K562 (cell line): ENCODE data around the gene ZNF609. TPM values are rescaled to one million over a fixed set of nuclear protein-coding genes. Genes with fewer than 3 reads are reported as not detected.

Experiments
- ATAC-seq: fragments of 200-7000 bp; cut with Tn5 transposase; 3 replicates; pipeline ENCODE4 v1.9.1; 2020; ENCODE audit warnings: moderate library complexity
- BruUV-seq: library from RNA; stranded (reverse); fragments of 400-500 nt; replicated peaks from 2 replicates; lab custom pipeline; 2021; lab: Mats Ljungman, UMichigan
- CTCF ChIA-PET: fragments of 300-600 bp; formaldehyde crosslinking; extraction: SDS; loops from one replicate; lab custom pipeline; 2021; ENCODE audit warnings: low intra/inter-chr PET ratio; lab: Yijun Ruan, JAX
- POLR2A ChIA-PET: fragments of 300-600, 350-650 bp; sonication (Branson Sonifier 250); formaldehyde crosslinking; extraction: SDS; loops from one replicate; lab custom pipeline; 2021; ENCODE audit warnings: antibody characterized with exemption, inconsistent platforms; lab: Yijun Ruan, JAX
- DNase-seq, 4 experiments: peaks; one replicate each; pipeline versions ENCODE4 v3.0.0 to v3.0.0-alpha.2; 2011 to 2018; ENCODE audit warnings: low spot score in 3 of 4, mixed read lengths in 3 of 4; ENCODE audit errors: extremely low read depth in 1 of 4
- FAIRE-seq: peaks from 2 replicates; lab custom pipeline; 2011; peaks lifted over from hg19 to GRCh38; lab: Jason Lieb, UNC
- H2AFZ ChIP-seq: 2 replicates; pipeline ENCODE4 v1.6.0; 2011; ENCODE audit warnings: low read depth, low read length, control low read depth, inconsistent platforms
- H3K27ac ChIP-seq: fragments of 200-600 bp; 3 replicates; pipeline ENCODE4 v1.8.0; 2011; ENCODE audit warnings: low read depth, mild to moderate bottlenecking, control low read depth, inconsistent platforms, low read length, moderate library complexity, mixed read lengths; ENCODE audit errors: extremely low read depth
- H3K27me3 ChIP-seq, 2 experiments: fragments of 300-600 bp in 1 of 2; 2 replicates in 1 of 2; 3 replicates in 1 of 2; pipeline versions ENCODE4 v1.6.0 to v1.8.0; 2011; ENCODE audit warnings: inconsistent platforms in 2 of 2, low read length in 2 of 2, mild to moderate bottlenecking in 1 of 2, mixed read lengths in 1 of 2, moderate library complexity in 1 of 2; ENCODE audit not compliant: control insufficient read depth in 2 of 2, insufficient read depth in 2 of 2
- H3K36me3 ChIP-seq: fragments of 300-600 bp; 3 replicates; pipeline ENCODE4 v1.8.0; 2011; ENCODE audit warnings: mild to moderate bottlenecking, low read length, inconsistent platforms; ENCODE audit not compliant: control insufficient read depth, insufficient read depth
- H3K4me1 ChIP-seq, 2 experiments: fragments of 200-600 bp in 1 of 2; replicated peaks in 1 of 2; 2 replicates in 1 of 2; 3 replicates in 1 of 2; pipeline versions ENCODE4 v1.5.1 to v1.8.0; 2011; ENCODE audit warnings: inconsistent platforms in 2 of 2, low read length in 2 of 2, mild to moderate bottlenecking in 1 of 2, mixed read lengths in 1 of 2, moderate library complexity in 1 of 2; ENCODE audit not compliant: control insufficient read depth in 2 of 2, insufficient read depth in 2 of 2
- H3K4me2 ChIP-seq: 2 replicates; pipeline ENCODE4 v1.6.1; 2011; ENCODE audit warnings: low read length, control low read depth, inconsistent platforms, mixed read lengths; ENCODE audit not compliant: insufficient read depth
- H3K4me3 ChIP-seq: fragments of 200-600 bp; sonication (generic), shearing (Covaris generic); 2 replicates; pipeline ENCODE4 v1.5.1; 2016; ENCODE audit warnings: control low read depth, inconsistent platforms
- H3K79me2 ChIP-seq: fragments of 200-600 bp; 3 replicates; pipeline ENCODE4 v1.8.0; 2011; ENCODE audit warnings: low read length, inconsistent platforms; ENCODE audit not compliant: control insufficient read depth, insufficient read depth
- H3K9ac ChIP-seq, 2 experiments: 2 replicates each; pipeline versions ENCODE4 v1.6.0 to v1.6.1; 2011; ENCODE audit warnings: low read depth in 2 of 2, low read length in 2 of 2, control low read depth in 1 of 2, inconsistent platforms in 1 of 2, mild to moderate bottlenecking in 1 of 2, mixed read lengths in 1 of 2; ENCODE audit not compliant: insufficient read depth in 1 of 2
- H3K9me1 ChIP-seq: one replicate; pipeline ENCODE4 v1.6.0; 2011; ENCODE audit warnings: inconsistent platforms, mild to moderate bottlenecking, low read length, moderate library complexity; ENCODE audit not compliant: control insufficient read depth, insufficient read depth
- H3K9me3 ChIP-seq: replicated peaks from 2 replicates; pipeline ENCODE4 v1.5.1; 2011; ENCODE audit warnings: low read depth, low read length, inconsistent platforms; ENCODE audit not compliant: control insufficient read depth, insufficient read depth
- H4K20me1 ChIP-seq: replicated peaks from 2 replicates; pipeline ENCODE4 v1.6.1; 2011; ENCODE audit warnings: low read length, inconsistent platforms, mixed read lengths; ENCODE audit not compliant: control insufficient read depth, insufficient read depth
- KAT2B ChIP-seq: IDR thresholded peaks from one replicate; pipeline ENCODE4 v1.6.1; 2012; ENCODE audit warnings: low read depth, mild to moderate bottlenecking, control low read depth, inconsistent platforms, low read length, moderate library complexity
- MIER1 ChIP-seq: fragments of 450-650 bp; IDR thresholded peaks from 2 replicates; pipeline ENCODE4 v1.6.1; 2016; ENCODE audit warnings: antibody characterized with exemption, mild to moderate bottlenecking, low read depth
- PHF20 ChIP-seq: fragments of 450-650 bp; IDR thresholded peaks from 2 replicates; pipeline ENCODE4 v1.6.1; 2018; ENCODE audit not compliant: partially characterized antibody
- RFX5 ChIP-seq: IDR thresholded peaks from 2 replicates; pipeline ENCODE4 v1.6.1; 2011; ENCODE audit warnings: low read depth, mild to moderate bottlenecking, improper control_type of control experiment, low read length
- TCFL5 ChIP-seq: fragments of 250-450 bp; sonication (Bioruptor Pico); conservative IDR thresholded peaks from 2 replicates; pipeline ENCODE4 v1.6.1; 2021; ENCODE audit warnings: mild to moderate bottlenecking, moderate library complexity, matching md5 sums
- TRIM24 ChIP-seq, 2 experiments: fragments of 450-650 bp; IDR thresholded peaks; 2 replicates each; pipeline ENCODE4 v1.6.1; 2016
- ZNF282 ChIP-seq: sonication (generic); formaldehyde crosslinking; IDR thresholded peaks from 2 replicates; pipeline ENCODE4 v1.8.1; 2023; ENCODE audit warnings: missing genetic modification reagents
- WGBS: fragments of 100-300 bp; shearing (Covaris generic); methylation state at CpG from one replicate; pipeline ENCODE4 v1.1.6; 2016; ENCODE audit warnings: low coverage, mixed read lengths; ENCODE audit not compliant: insufficient coverage; ENCODE audit errors: missing lambda C conversion rate; 5-methylcytosine and 5-hydroxymethylcytosine counted together
- in situ Hi-C: fragments of 300-500 bp; cut with MboI; formaldehyde crosslinking; loops from 4 replicates; pipeline ENCODE4 v1.15.0; 2018; ENCODE audit warnings: inconsistent platforms, mixed read lengths
- intact Hi-C: fragments of 100-400 bp; cut with micrococcal nuclease; formaldehyde crosslinking; loops from 2 replicates; pipeline ENCODE4 v1.14.2; 2022
- polyA plus RNA-seq, 8 experiments: library from polyadenylated mRNA; depleted of rRNA in 4 of 8; stranded (reverse) in 5 of 8; unstranded in 3 of 8; fragments of >200 nt; fragmentation: Nextera tagmentation in 2 of 8; fragmentation: Illumina TruSeq in 1 of 8; extraction: Ambion mirVana in 2 of 8; extraction: Trizol in 1 of 8; gene quantifications; 2 replicates each; pipeline versions ENCODE4 v1.2.1 to v1.2.3, GENCODE V29; 2011 to 2014; ENCODE audit warnings: inconsistent platforms in 1 of 8, missing spikeins in 1 of 8
- total RNA-seq, 7 experiments: library from RNA; depleted of rRNA in 6 of 7; stranded (reverse); fragments of >200 nt in 6 of 7; fragmentation: Illumina TruSeq in 2 of 7; extraction: Trizol in 2 of 7; gene quantifications; 2 replicates each; pipeline versions ENCODE4 v1.2.1 to v1.2.3, GENCODE V29; 2011 to 2021; ENCODE audit warnings: low replicate concordance in 1 of 7
- TF ChIP-seq, protein P1 (sequence below), 2 experiments: IDR thresholded peaks; 2 replicates each; pipeline ENCODE4 v1.6.1; 2011; ENCODE audit warnings: borderline replicate concordance in 1 of 2, control low read depth in 1 of 2, low read depth in 1 of 2, low read length in 1 of 2, mild to moderate bottlenecking in 1 of 2, mixed read lengths in 1 of 2, moderate library complexity in 1 of 2; ENCODE audit not compliant: insufficient read depth in 1 of 2, insufficient read length in 1 of 2, poor library complexity in 1 of 2, severe bottlenecking in 1 of 2; ENCODE audit errors: extremely low read depth in 1 of 2
- TF ChIP-seq, protein P2 (sequence below): fragments of 200-800 bp; sonication (Bioruptor generic); IDR thresholded peaks from 2 replicates; pipeline ENCODE4 v1.6.1; 2016; ENCODE audit warnings: missing genetic modification characterization, missing compliant biosample characterization
- TF ChIP-seq, protein P3 (sequence below): sonication (generic); formaldehyde crosslinking; IDR thresholded peaks from 2 replicates; pipeline ENCODE4 v1.8.1; 2023; ENCODE audit warnings: mild to moderate bottlenecking, missing genetic modification reagents

Gene ZNF609
- total and polyA plus RNA-seq, 9 of the 15 experiments (the other 6 are each of a cell fraction or from before 2014, with no cell fraction given): 3.0 to 38.7 (median 17.8) TPM

DNA sequence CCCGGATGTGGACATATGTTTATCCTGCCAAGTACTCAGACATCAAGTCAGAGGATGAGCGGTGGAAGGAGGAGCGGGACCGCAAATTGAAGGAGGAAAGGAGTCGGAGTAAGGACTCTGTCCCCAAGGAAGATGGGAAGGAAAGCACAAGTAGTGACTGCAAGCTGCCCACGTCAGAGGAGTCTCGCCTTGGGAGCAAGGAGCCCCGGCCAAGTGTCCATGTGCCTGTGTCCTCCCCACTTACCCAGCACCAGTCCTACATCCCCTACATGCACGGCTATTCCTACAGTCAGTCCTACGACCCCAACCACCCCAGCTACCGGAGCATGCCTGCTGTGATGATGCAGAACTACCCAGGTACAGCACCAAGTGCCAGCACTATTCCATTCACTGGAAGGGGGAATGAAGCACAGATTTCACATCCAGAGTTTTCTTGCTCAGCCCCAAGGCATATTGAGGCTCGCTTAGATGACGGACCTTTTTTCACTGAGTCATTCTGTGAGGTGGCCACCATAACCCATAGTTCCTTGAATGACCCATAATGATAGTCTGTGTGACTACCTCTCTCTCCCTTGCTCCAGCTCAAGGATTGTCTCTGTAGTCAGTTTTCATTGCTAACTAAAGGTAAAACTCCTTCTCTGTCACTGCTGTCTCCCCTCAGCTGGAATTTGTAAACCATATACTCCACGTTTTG, 217.9 kb downstream of the ZNF609 start (continued):
- TF ChIP-seq, protein P1, sequence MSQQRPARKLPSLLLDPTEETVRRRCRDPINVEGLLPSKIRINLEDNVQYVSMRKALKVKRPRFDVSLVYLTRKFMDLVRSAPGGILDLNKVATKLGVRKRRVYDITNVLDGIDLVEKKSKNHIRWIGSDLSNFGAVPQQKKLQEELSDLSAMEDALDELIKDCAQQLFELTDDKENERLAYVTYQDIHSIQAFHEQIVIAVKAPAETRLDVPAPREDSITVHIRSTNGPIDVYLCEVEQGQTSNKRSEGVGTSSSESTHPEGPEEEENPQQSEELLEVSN (IDR thresholded peaks at IDR 0.05; ENCODE audit: borderline replicate concordance in 1 of 2, extremely low read depth in 1 of 2, insufficient read depth in 1 of 2, insufficient read length in 1 of 2, low read depth in 1 of 2, low read length in 1 of 2, poor library complexity in 1 of 2, severe bottlenecking in 1 of 2): no peak

DNA sequence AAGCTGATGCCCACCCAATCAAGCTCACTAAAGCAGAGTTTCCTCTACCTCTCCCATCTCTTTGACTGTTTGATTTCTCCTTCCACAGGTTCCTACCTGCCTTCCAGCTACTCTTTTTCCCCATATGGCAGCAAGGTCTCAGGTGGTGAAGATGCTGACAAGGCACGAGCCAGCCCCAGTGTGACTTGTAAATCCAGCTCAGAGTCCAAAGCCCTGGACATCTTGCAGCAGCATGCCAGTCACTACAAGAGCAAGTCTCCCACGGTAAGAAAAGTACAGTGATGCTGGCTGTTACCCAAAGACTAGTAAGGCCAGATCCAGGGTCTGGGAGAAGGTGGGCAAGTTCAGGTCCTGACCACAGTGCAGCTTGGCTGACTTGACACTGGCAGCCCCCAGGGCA, 219.7 kb downstream of the ZNF609 start:
- H3K4me1 ChIP-seq: no peaks in the 10 kb centered on the region; a peak in 1 of 5 replicates
- no peaks in the 10 kb centered on the region for H3K9me1 ChIP-seq
- H3K4me3 ChIP-seq: no peak overlapping the region
- ChIA-PET POLR2A (interaction anchor here (1.0 kb wide), 1 partner anchor 9 kb away, joined by 5 read pairs; no protein-coding TSS in a partner anchor), CTCF (interaction anchor here (2.1 to 2.9 kb wide), 2 partner anchors 253 to 516 kb away, joined by 15 to 27 read pairs; partner anchors contain the start of gene PPIB)
- H3K79me2 ChIP-seq: no peaks in the 10 kb centered on the region
- peaks cover 87% of the 10 kb centered on the region for H3K36me3 ChIP-seq
- peaks cover 4% of the 10 kb centered on the region; the same call in 1 of the 2 replicates for H4K20me1 ChIP-seq
- no peak for FAIRE-seq
- no peak overlapping the region for H3K27ac ChIP-seq
- no peak for ATAC-seq
- no peaks in the 10 kb centered on the region for H3K9me3 ChIP-seq
- no peak for DNase-seq
- intact Hi-C loops: loop anchor here (5.0 kb wide), 2 partner anchors 473 to 513 kb away; no protein-coding TSS in a partner anchor
- no peak overlapping the region for H2AFZ ChIP-seq
- 64% methylated on average over 2 of the region's 2 CpGs for WGBS
- BruUV-seq: no TSS peak
- H3K9ac ChIP-seq: no peak overlapping the region
- no peak overlapping the region for H3K4me2 ChIP-seq
- no peaks in the 10 kb centered on the region for H3K27me3 ChIP-seq
- in situ Hi-C loops: loop anchor here (5.0 kb wide), 1 partner anchor 47 kb away; no protein-coding TSS in a partner anchor
- TF ChIP-seq KAT2B (no peak), TRIM24 (IDR thresholded peaks at IDR 0.05) (no peak), TCFL5 (CRISPR knock-in tag) (no peak), RFX5 (no peak), PHF20 (no peak), ZNF282 (no peak), MIER1 (no peak)
- TF ChIP-seq, protein P2, sequence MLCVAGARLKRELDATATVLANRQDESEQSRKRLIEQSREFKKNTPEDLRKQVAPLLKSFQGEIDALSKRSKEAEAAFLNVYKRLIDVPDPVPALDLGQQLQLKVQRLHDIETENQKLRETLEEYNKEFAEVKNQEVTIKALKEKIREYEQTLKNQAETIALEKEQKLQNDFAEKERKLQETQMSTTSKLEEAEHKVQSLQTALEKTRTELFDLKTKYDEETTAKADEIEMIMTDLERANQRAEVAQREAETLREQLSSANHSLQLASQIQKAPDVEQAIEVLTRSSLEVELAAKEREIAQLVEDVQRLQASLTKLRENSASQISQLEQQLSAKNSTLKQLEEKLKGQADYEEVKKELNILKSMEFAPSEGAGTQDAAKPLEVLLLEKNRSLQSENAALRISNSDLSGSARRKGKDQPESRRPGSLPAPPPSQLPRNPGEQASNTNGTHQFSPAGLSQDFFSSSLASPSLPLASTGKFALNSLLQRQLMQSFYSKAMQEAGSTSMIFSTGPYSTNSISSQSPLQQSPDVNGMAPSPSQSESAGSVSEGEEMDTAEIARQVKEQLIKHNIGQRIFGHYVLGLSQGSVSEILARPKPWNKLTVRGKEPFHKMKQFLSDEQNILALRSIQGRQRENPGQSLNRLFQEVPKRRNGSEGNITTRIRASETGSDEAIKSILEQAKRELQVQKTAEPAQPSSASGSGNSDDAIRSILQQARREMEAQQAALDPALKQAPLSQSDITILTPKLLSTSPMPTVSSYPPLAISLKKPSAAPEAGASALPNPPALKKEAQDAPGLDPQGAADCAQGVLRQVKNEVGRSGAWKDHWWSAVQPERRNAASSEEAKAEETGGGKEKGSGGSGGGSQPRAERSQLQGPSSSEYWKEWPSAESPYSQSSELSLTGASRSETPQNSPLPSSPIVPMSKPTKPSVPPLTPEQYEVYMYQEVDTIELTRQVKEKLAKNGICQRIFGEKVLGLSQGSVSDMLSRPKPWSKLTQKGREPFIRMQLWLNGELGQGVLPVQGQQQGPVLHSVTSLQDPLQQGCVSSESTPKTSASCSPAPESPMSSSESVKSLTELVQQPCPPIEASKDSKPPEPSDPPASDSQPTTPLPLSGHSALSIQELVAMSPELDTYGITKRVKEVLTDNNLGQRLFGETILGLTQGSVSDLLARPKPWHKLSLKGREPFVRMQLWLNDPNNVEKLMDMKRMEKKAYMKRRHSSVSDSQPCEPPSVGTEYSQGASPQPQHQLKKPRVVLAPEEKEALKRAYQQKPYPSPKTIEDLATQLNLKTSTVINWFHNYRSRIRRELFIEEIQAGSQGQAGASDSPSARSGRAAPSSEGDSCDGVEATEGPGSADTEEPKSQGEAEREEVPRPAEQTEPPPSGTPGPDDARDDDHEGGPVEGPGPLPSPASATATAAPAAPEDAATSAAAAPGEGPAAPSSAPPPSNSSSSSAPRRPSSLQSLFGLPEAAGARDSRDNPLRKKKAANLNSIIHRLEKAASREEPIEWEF (CRISPR knock-in tag): no peak
- TF ChIP-seq, protein P3, sequence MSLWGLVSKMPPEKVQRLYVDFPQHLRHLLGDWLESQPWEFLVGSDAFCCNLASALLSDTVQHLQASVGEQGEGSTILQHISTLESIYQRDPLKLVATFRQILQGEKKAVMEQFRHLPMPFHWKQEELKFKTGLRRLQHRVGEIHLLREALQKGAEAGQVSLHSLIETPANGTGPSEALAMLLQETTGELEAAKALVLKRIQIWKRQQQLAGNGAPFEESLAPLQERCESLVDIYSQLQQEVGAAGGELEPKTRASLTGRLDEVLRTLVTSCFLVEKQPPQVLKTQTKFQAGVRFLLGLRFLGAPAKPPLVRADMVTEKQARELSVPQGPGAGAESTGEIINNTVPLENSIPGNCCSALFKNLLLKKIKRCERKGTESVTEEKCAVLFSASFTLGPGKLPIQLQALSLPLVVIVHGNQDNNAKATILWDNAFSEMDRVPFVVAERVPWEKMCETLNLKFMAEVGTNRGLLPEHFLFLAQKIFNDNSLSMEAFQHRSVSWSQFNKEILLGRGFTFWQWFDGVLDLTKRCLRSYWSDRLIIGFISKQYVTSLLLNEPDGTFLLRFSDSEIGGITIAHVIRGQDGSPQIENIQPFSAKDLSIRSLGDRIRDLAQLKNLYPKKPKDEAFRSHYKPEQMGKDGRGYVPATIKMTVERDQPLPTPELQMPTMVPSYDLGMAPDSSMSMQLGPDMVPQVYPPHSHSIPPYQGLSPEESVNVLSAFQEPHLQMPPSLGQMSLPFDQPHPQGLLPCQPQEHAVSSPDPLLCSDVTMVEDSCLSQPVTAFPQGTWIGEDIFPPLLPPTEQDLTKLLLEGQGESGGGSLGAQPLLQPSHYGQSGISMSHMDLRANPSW (CRISPR knock-in tag): no peak
